Ovary (tissue), 3 donors: ENCODE results near the gene TRPC1.

Experiments used
- CTCF ChIP-seq, 3 donors: fragments of 450-650 bp in 2 of 3; fragments of 200-600 bp in 1 of 3; IDR thresholded peaks; one replicate each; pipeline versions ENCODE4 v1.5.1 to v1.8.0; 2016 to 2022; ENCODE audit warnings: antibody characterized with exemption in 3 of 3, mild to moderate bottlenecking in 1 of 3
- EP300 ChIP-seq: sonication (generic); formaldehyde crosslinking; IDR thresholded peaks from one replicate; pipeline ENCODE4 v1.6.1; 2017; ENCODE audit warnings: antibody characterized with exemption
- POLR2A ChIP-seq: fragments of 450-650 bp; IDR thresholded peaks from one replicate; pipeline ENCODE4 v1.6.1; 2017; ENCODE audit warnings: antibody characterized with exemption, mild to moderate bottlenecking, moderate library complexity
- donor health status: DM: no; HTN: no; CAD: no.

- TF ChIP-seq POLR2A (no peak), CTCF (IDR thresholded peaks at IDR 0.05) (no peak), EP300 (no peak)
Observed at GRCh38 chr3:142794508-142794907, 70.7 kb downstream of the TRPC1 start.
